Neural cell (in vitro differentiated cells): ENCODE results near the gene BICC1. TPM values are rescaled to one million over a fixed set of nuclear protein-coding genes. Genes with fewer than 3 reads are reported as not detected.

ENCODE experiments used
- H2AFZ ChIP-seq: fragments of 200-600, 300-800 bp; sonication (generic), shearing (Covaris generic); 2 replicates; pipeline ENCODE4 v1.6.0; 2014; ENCODE audit warnings: low read depth, mild to moderate bottlenecking, antibody characterized with exemption, low read length, moderate library complexity
- H3F3A ChIP-seq: fragments of 200-600 bp; shearing (Covaris generic); 2 replicates; pipeline ENCODE4 v1.6.1; 2016; ENCODE audit warnings: mild to moderate bottlenecking, moderate library complexity, mixed read lengths, antibody characterized with exemption, low read length; ENCODE audit not compliant: insufficient read depth, poor library complexity, severe bottlenecking
- H3K27ac ChIP-seq: fragments of 200-600, 300-800 bp; sonication (generic), shearing (Covaris generic); 2 replicates; pipeline ENCODE4 v1.5.1; 2014; ENCODE audit warnings: mild to moderate bottlenecking, low read length, moderate library complexity
- H3K27me3 ChIP-seq: fragments of 300-800, 200-600 bp; sonication (generic), shearing (Covaris generic); 2 replicates; pipeline ENCODE4 v1.6.0; 2014; ENCODE audit warnings: mild to moderate bottlenecking, low read depth, low read length, moderate library complexity; ENCODE audit not compliant: insufficient read depth
- H3K36me3 ChIP-seq: fragments of 300-800, 200-600 bp; sonication (generic), shearing (Covaris generic); 2 replicates; pipeline ENCODE4 v1.5.1; 2014; ENCODE audit warnings: mild to moderate bottlenecking, antibody characterized with exemption, low read length, moderate library complexity; ENCODE audit not compliant: insufficient read depth
- H3K4me2 ChIP-seq: fragments of 300-800, 200-600 bp; sonication (generic), shearing (Covaris generic); 2 replicates; pipeline ENCODE4 v1.6.0; 2014; ENCODE audit warnings: mild to moderate bottlenecking, low read length
- H3K4me3 ChIP-seq: fragments of 300-800, 200-600 bp; sonication (generic), shearing (Covaris generic); 2 replicates; pipeline ENCODE4 v1.5.1; 2014; ENCODE audit warnings: mild to moderate bottlenecking, low read length, moderate library complexity
- H3K79me2 ChIP-seq: fragments of 200-600 bp; shearing (Covaris generic); replicated peaks from 2 replicates; pipeline ENCODE4 v1.6.0; 2014; ENCODE audit warnings: mild to moderate bottlenecking, low read length, moderate library complexity; ENCODE audit not compliant: insufficient read depth
- H3K9ac ChIP-seq: fragments of 300-800, 200-600 bp; sonication (generic), shearing (Covaris generic); 2 replicates; pipeline ENCODE4 v1.6.1; 2016; ENCODE audit warnings: mild to moderate bottlenecking, low read length, mixed read lengths
- H3K9me2 ChIP-seq: fragments of 200-600 bp; shearing (Covaris generic); 2 replicates; pipeline ENCODE4 v1.6.1; 2016; ENCODE audit warnings: mild to moderate bottlenecking, low read length, mixed read lengths; ENCODE audit not compliant: insufficient read depth
- H3K9me3 ChIP-seq: fragments of 200-600, 300-800 bp; sonication (generic), shearing (Covaris generic); 2 replicates; pipeline ENCODE4 v1.6.1; 2016; ENCODE audit warnings: mild to moderate bottlenecking, mixed run types, low read length, moderate library complexity, mixed read lengths
- H4K20me1 ChIP-seq: fragments of 200-600 bp; shearing (Covaris generic); 2 replicates; pipeline ENCODE4 v1.6.1; 2016; ENCODE audit warnings: mild to moderate bottlenecking, mixed run types; ENCODE audit not compliant: insufficient read depth
- CTCF ChIP-seq: fragments of 450-650 bp; IDR thresholded peaks from 2 replicates; pipeline ENCODE4 v1.5.1; 2014; ENCODE audit warnings: antibody characterized with exemption, mild to moderate bottlenecking, moderate library complexity; ENCODE audit not compliant: poor library complexity, severe bottlenecking
- EP300 ChIP-seq: fragments of 450-650 bp; conservative IDR thresholded peaks from 2 replicates; pipeline ENCODE4 v1.6.1; 2014; ENCODE audit warnings: antibody characterized with exemption, mild to moderate bottlenecking, moderate library complexity; ENCODE audit not compliant: poor library complexity, severe bottlenecking
- EZH2 ChIP-seq: fragments of 200-600, 300-800 bp; shearing (Covaris generic), sonication (generic); IDR thresholded peaks from 2 replicates; pipeline ENCODE4 v1.6.1; 2014; ENCODE audit warnings: antibody characterized with exemption, low read length, borderline replicate concordance, mild to moderate bottlenecking; ENCODE audit not compliant: insufficient read depth, poor library complexity, severe bottlenecking
- MXI1 ChIP-seq: fragments of 450-650 bp; conservative IDR thresholded peaks from 2 replicates; pipeline ENCODE4 v1.6.1; 2014; ENCODE audit warnings: antibody characterized with exemption, mild to moderate bottlenecking; ENCODE audit not compliant: poor library complexity, severe bottlenecking
- POLR2AphosphoS5 ChIP-seq: IDR thresholded peaks from 2 replicates; pipeline ENCODE4 v1.6.1; 2012
- RAD21 ChIP-seq: fragments of 450-650 bp; conservative IDR thresholded peaks from 2 replicates; pipeline ENCODE4 v1.6.1; 2014; ENCODE audit warnings: antibody characterized with exemption, mild to moderate bottlenecking, moderate library complexity
- REST ChIP-seq: IDR thresholded peaks from 2 replicates; pipeline ENCODE4 v1.6.1; 2012; ENCODE audit warnings: borderline replicate concordance
- SMC3 ChIP-seq: fragments of 450-650 bp; conservative IDR thresholded peaks from 2 replicates; pipeline ENCODE4 v1.6.1; 2014; ENCODE audit warnings: antibody characterized with exemption, mild to moderate bottlenecking, moderate library complexity; ENCODE audit not compliant: poor library complexity
- TAF1 ChIP-seq: IDR thresholded peaks from 2 replicates; pipeline ENCODE4 v1.6.1; 2012; ENCODE audit warnings: low read depth
- polyA plus RNA-seq: library from polyadenylated mRNA; depleted of rRNA; stranded (reverse); fragments of >200 nt; gene quantifications from 2 replicates; pipeline ENCODE4 v1.2.3, GENCODE V29; 2014

The BICC1 gene
- polyA plus RNA-seq, 1 donor from 2014 or later = 7.6 TPM

- H3K79me2 ChIP-seq = no peaks in the 10 kb centered on the region
- no peaks in the 10 kb centered on the region for H3K27me3 ChIP-seq
- H3K9me2 ChIP-seq = no peaks in the 10 kb centered on the region
- no peak overlapping the region for H3K9ac ChIP-seq
- no peak overlapping the region for H3K4me3 ChIP-seq
- H2AFZ ChIP-seq = no peak overlapping the region
- H3K4me2 ChIP-seq = no peak overlapping the region
- no peak overlapping the region for H3K27ac ChIP-seq
- TF ChIP-seq TAF1 (no peak), POLR2AphosphoS5 (no peak), EZH2 (no peak), CTCF (no peak), SMC3 (no peak), EP300 (no peak), REST (no peak), MXI1 (no peak), RAD21 (no peak)
- H4K20me1 ChIP-seq = no peaks in the 10 kb centered on the region
- H3K36me3 ChIP-seq = no peaks in the 10 kb centered on the region
- H3F3A ChIP-seq = no peaks in the 10 kb centered on the region
- peaks cover 4% of the 10 kb centered on the region for H3K9me3 ChIP-seq
These were observed 148.0 kb downstream of the BICC1 start for GRCh38 chr10:58660575-58661255.

- H2AFZ ChIP-seq = no peak overlapping the region
- H3F3A ChIP-seq = no peaks in the 10 kb centered on the region
- H3K9ac ChIP-seq = no peak overlapping the region
- no peak overlapping the region for H3K27ac ChIP-seq
- TF ChIP-seq EZH2 (no peak), POLR2AphosphoS5 (no peak), MXI1 (no peak), EP300 (no peak)
- H3K27me3 ChIP-seq = no peaks in the 10 kb centered on the region
- H3K36me3 ChIP-seq = no peaks in the 10 kb centered on the region
- no peaks in the 10 kb centered on the region for H3K9me2 ChIP-seq
- H3K4me2 ChIP-seq = no peak overlapping the region
- peaks cover 4% of the 10 kb centered on the region for H3K9me3 ChIP-seq
- no peaks in the 10 kb centered on the region for H4K20me1 ChIP-seq
- no peaks in the 10 kb centered on the region for H3K79me2 ChIP-seq
- no peak overlapping the region for H3K4me3 ChIP-seq
These were observed 148.7 kb downstream of the BICC1 start for GRCh38 chr10:58661336-58661735.
